ENCODE measurements around the gene PCNP. TPM values are rescaled to one million over a fixed set of nuclear protein-coding genes. Genes with fewer than 3 reads are reported as not detected.
"Not testable (repeated sequence)": the region's sequence is repeated elsewhere in the genome, so short reads cannot be mapped to it uniquely, and the experiment has no call there.

Gene PCNP
- total RNA-seq, 8 experiments from 2014 or later = 82.3 to 212 (median 110) TPM

DNA sequence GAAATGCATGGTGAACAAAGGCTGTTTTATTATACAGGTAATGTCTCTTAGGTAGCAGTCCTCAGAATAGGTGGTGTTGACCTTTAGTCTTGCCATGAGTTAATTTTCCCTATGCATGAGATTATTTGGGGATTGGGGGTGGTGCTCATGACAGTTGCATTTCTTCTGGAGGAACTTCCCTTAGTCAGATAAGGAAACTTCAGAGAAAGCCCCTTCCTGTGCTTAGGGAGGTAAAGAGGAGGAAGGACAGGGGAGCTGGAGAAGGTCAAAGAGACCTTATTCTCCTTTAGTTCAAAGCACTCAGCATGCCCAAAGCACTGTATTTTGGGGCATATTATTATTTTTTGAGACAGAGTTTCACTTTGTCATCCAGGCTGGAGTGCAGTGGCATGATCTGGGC lies 55.2 kb downstream of the PCNP start:
- in situ Hi-C loops (cut with MboI; ENCODE audit: low pct_unique_long_range_greater_than_20kb in 2 of 9, low sequenced_read_pairs in 9 of 9, unreplicated experiment in 9 of 9) = no loop called here
- no peaks in the 10 kb centered on the region for H3K4me1 ChIP-seq (replicated peaks in 1 of 2)
- ATAC-seq (replicated peaks in 6 of 8) = no peak
- no peak overlapping the region for H3K27ac ChIP-seq
- no peak overlapping the region for H3K4me3 ChIP-seq

GRCh38 chr3:101631098-101631796 lies 57.3 kb downstream of the PCNP start:
- Histone ChIP-seq H3K4me3 (no peak overlapping the region), H3K27ac (no peak overlapping the region), H3K4me1 (replicated peaks in 1 of 2) (no peaks in the 10 kb centered on the region)
- peak in 3 of 8 experiments; percentile 45 to 59 (median 51) for ATAC-seq (replicated peaks in 6 of 8)
- in situ Hi-C loops (cut with MboI; ENCODE audit: low pct_unique_long_range_greater_than_20kb in 2 of 9, low sequenced_read_pairs in 9 of 9, unreplicated experiment in 9 of 9) = no loop called here
- 13 to 100% (median 40%) methylated on average over 1 of the region's 1 CpG; no CpG with 5 or more reads in 3 of the 10 experiments for WGBS, 10 experiments

- H3K4me3 ChIP-seq; H3K27ac ChIP-seq; ATAC-seq (replicated peaks in 6 of 8); in situ Hi-C loops (cut with MboI; ENCODE audit: low pct_unique_long_range_greater_than_20kb in 2 of 9, low sequenced_read_pairs in 9 of 9, unreplicated experiment in 9 of 9); H3K4me1 ChIP-seq (replicated peaks in 1 of 2): not testable (repeated sequence)
- WGBS, 10 experiments = 88 to 100% (median 96%) methylated on average over 1 to 7 of the region's 8 CpGs; no CpG with 5 or more reads in 1 of the 10 experiments
Measured at GRCh38 chr3:101631959-101632358, 58.0 kb downstream of the PCNP start.

DNA sequence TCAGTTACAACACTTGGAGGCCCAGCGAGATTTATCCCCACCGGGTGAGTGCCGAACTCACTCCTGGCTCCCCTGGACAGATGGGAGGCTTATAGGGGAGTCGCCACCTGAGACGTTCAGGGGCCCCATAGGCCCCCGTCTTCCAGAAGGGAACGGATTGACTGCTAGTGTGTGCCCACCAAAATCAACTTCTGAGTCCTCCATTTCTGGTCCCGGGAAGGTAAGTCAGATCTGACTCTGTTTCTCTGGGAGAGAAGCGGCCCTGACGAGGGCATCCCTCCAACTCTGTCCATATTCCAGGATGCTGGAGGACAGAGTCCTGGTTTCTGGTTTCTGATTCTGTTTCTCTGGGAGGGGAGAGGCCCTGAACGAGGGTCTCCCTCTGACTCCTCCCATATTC lies 58.6 kb downstream of the PCNP start:
- in situ Hi-C loops (cut with MboI; ENCODE audit: low pct_unique_long_range_greater_than_20kb in 2 of 9, low sequenced_read_pairs in 9 of 9, unreplicated experiment in 9 of 9) = no loop called here

DNA sequence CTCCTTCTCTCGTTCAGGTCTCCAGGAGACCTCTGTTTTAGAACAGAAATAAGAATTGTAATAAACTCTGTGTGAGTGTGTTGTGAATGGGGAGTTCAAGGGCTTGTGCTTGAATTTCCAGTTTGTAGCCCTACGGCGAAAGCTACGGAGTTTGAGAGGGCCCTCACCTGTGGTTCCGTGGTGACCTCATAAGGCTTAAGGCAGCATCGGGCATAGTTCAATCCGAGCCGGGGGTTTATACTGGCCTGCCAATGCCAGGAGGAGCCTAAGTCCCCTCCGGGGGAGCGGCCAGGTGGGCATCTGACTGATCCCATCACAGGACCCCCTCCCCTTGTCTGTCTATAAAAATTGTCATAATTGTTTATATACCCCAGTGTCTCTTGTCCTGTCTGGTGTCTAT lies 59.2 kb downstream of the PCNP start:
- Histone ChIP-seq H3K4me1 (replicated peaks in 1 of 2) (no peaks in the 10 kb centered on the region), H3K4me3 (no peak overlapping the region), H3K27ac (no peak overlapping the region)
- ATAC-seq (replicated peaks in 6 of 8) = no peak
- in situ Hi-C loops (cut with MboI; ENCODE audit: low pct_unique_long_range_greater_than_20kb in 2 of 9, low sequenced_read_pairs in 9 of 9, unreplicated experiment in 9 of 9) = no loop called here
- 68 to 100% (median 86%) methylated on average over 1 to 10 of the region's 10 CpGs; no CpG with 5 or more reads in 4 of the 10 experiments for WGBS, 10 experiments

More for the DNA sequence above, 58.6 kb downstream of the PCNP start:
- Histone ChIP-seq H3K4me3 (no peak overlapping the region), H3K27ac (no peak overlapping the region), H3K4me1 (replicated peaks in 1 of 2) (no peaks in the 10 kb centered on the region)
- WGBS, 10 experiments = 37 to 87% (median 56%) methylated on average over 2 to 8 of the region's 11 CpGs; no CpG with 5 or more reads in 2 of the 10 experiments
- ATAC-seq (replicated peaks in 6 of 8) = no peak

GRCh38 chr3:101634591-101635196 lies 60.7 kb downstream of the PCNP start:
- 40 to 100% (median 84%) methylated on average over 1 to 8 of the region's 9 CpGs for WGBS, 10 experiments
- in situ Hi-C loops (cut with MboI; ENCODE audit: low pct_unique_long_range_greater_than_20kb in 2 of 9, low sequenced_read_pairs in 9 of 9, unreplicated experiment in 9 of 9) = no loop called here

DNA sequence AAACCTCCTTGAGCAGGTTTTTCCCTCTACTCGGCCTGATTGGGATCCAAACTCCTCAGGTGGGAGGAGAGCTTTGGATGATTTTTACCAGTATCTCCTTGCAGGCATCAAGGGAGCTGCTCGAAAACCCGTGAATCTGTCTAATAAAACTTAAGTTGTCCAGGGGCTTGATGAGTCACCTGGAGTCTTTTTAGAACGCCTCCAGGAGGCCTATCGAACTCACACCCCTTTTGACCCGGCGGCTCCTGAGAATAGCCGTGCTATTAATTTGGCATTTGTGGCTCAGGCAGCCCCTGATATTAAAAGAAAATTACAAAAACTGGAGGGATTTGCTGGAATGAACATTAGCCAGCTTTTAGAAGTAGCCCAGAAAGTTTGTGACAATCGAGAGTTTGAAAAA lies 61.4 kb downstream of the PCNP start:
- no peak overlapping the region for H3K27ac ChIP-seq
- no peaks in the 10 kb centered on the region for H3K4me1 ChIP-seq (replicated peaks in 1 of 2)
- H3K4me3 ChIP-seq = no peak overlapping the region
- no peak for ATAC-seq (replicated peaks in 6 of 8)
- 60 to 100% (median 88%) methylated on average over 1 to 8 of the region's 9 CpGs; no CpG with 5 or more reads in 2 of the 10 experiments for WGBS, 10 experiments
- in situ Hi-C loops (cut with MboI; ENCODE audit: low pct_unique_long_range_greater_than_20kb in 2 of 9, low sequenced_read_pairs in 9 of 9, unreplicated experiment in 9 of 9) = no loop called here

More at GRCh38 chr3:101634591-101635196, 60.7 kb downstream of the PCNP start:
- Histone ChIP-seq H3K4me3 (no peak overlapping the region), H3K4me1 (replicated peaks in 1 of 2) (no peaks in the 10 kb centered on the region), H3K27ac (no peak overlapping the region)
- ATAC-seq (replicated peaks in 6 of 8) = no peak

- H3K4me1 ChIP-seq (replicated peaks in 1 of 2) = no peaks in the 10 kb centered on the region
- in situ Hi-C loops (cut with MboI; ENCODE audit: low pct_unique_long_range_greater_than_20kb in 2 of 9, low sequenced_read_pairs in 9 of 9, unreplicated experiment in 9 of 9) = no loop called here
- H3K4me3 ChIP-seq = no peak overlapping the region
- no peak overlapping the region for H3K27ac ChIP-seq
- peak; percentile 47 to 96 (median 81) for ATAC-seq (replicated peaks in 6 of 8)
- 23 to 100% (median 61%) methylated on average over 2 to 11 of the region's 18 CpGs; no CpG with 5 or more reads in 2 of the 10 experiments for WGBS, 10 experiments
Measured at GRCh38 chr3:101635954-101636798, 62.2 kb downstream of the PCNP start.

DNA sequence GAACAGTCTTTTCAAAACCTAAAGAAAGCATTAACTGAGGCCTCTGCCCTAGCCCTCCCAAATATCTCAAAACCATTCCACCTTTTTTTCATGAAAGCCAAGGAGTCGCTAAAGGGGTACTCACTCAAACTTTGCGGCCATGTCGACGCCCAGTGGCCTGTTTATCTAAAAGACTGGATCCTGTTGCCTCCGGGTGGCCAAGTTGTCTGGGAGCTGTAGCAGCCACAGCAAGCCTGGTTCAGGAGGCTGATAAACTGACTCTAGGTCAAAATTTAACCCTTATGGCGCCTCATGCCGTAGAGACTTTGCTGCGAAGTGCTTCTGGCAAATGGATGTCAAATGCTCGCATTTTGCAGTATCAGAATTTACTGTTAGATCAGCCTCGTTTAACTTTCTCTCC lies 63.5 kb downstream of the PCNP start:
- in situ Hi-C loops (cut with MboI; ENCODE audit: low pct_unique_long_range_greater_than_20kb in 2 of 9, low sequenced_read_pairs in 9 of 9, unreplicated experiment in 9 of 9) = no loop called here
- WGBS, 10 experiments = 80 to 100% (median 94%) methylated on average over 2 to 8 of the region's 10 CpGs; no CpG with 5 or more reads in 2 of the 10 experiments
- no peaks in the 10 kb centered on the region for H3K4me1 ChIP-seq (replicated peaks in 1 of 2)
- no peak overlapping the region for H3K4me3 ChIP-seq
- ATAC-seq (replicated peaks in 6 of 8) = no peak
- H3K27ac ChIP-seq = no peak overlapping the region

DNA sequence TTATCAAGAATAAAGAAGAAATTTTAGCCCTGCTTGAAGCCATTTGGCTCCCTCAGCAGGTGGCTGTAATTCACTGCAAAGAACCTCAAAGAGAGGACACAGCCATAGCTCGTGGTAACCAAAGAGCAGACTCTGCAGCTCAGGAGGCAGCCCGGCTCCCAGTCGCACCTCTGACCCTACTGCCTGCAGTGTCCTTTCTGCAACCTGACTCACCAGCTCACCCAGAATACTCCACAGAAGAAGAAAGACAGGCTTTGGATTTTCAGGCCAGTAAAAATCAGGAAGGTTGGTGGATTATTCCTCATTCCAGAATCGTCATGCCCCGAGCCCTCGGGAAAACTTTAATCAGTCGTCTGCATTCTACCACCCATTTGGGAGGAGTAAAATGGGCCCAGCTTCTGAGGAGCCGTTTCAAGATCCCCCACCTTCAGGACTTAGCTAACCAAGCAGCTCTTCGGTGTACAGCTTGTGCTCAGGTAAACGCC lies 64.3 kb downstream of the PCNP start:
- Histone ChIP-seq H3K27ac (no peak overlapping the region), H3K4me3 (no peak overlapping the region), H3K4me1 (replicated peaks in 1 of 2) (no peaks in the 10 kb centered on the region)
- WGBS, 10 experiments = 40 to 100% (median 81%) methylated on average over 1 to 9 of the region's 10 CpGs; no CpG with 5 or more reads in 2 of the 10 experiments
- ATAC-seq (replicated peaks in 6 of 8) = peak in 2 of 8 experiments; percentile 21 to 24
- in situ Hi-C loops (cut with MboI; ENCODE audit: low pct_unique_long_range_greater_than_20kb in 2 of 9, low sequenced_read_pairs in 9 of 9, unreplicated experiment in 9 of 9) = no loop called here

- H3K27ac ChIP-seq = no peak overlapping the region
- WGBS, 10 experiments = 75 to 100% (median 82%) methylated on average over 2 to 16 of the region's 18 CpGs; no CpG with 5 or more reads in 2 of the 10 experiments
- H3K4me3 ChIP-seq = no peak overlapping the region
- ATAC-seq (replicated peaks in 6 of 8) = no peak
- no peaks in the 10 kb centered on the region for H3K4me1 ChIP-seq (replicated peaks in 1 of 2)
- in situ Hi-C loops (cut with MboI; ENCODE audit: low pct_unique_long_range_greater_than_20kb in 2 of 9, low sequenced_read_pairs in 9 of 9, unreplicated experiment in 9 of 9) = no loop called here
Measured at GRCh38 chr3:101639280-101639963, 65.4 kb downstream of the PCNP start.

- WGBS, 10 experiments = 70 to 100% (median 96%) methylated on average over 1 to 8 of the region's 10 CpGs; no CpG with 5 or more reads in 4 of the 10 experiments
- no peak overlapping the region for H3K4me3 ChIP-seq
- no peak overlapping the region for H3K27ac ChIP-seq
- in situ Hi-C loops (cut with MboI; ENCODE audit: low pct_unique_long_range_greater_than_20kb in 2 of 9, low sequenced_read_pairs in 9 of 9, unreplicated experiment in 9 of 9) = no loop called here
- no peak for ATAC-seq (replicated peaks in 6 of 8)
- H3K4me1 ChIP-seq (replicated peaks in 1 of 2) = no peaks in the 10 kb centered on the region
Measured at GRCh38 chr3:101640256-101640655, 66.3 kb downstream of the PCNP start.

All from motor neuron (in vitro differentiated cells).